HG02870 (cell line): ENCODE data around the gene CFAP45.

Experiments
- ATAC-seq: cut with Tn5 transposase; IDR thresholded peaks from one replicate; pipeline ENCODE4 v1.9.1; 2021; ENCODE audit warnings: mild to moderate bottlenecking, moderate library complexity; ENCODE audit not compliant: unreplicated experiment

The CFAP45 gene

GRCh38 chr1:159880430-159880829, 19.5 kb downstream of the CFAP45 start:
- ATAC-seq: no peak

GRCh38 chr1:159879977-159880376, 20.0 kb downstream of the CFAP45 start:
- no peak for ATAC-seq

GRCh38 chr1:159879136-159879535, 20.8 kb downstream of the CFAP45 start:
- no peak for ATAC-seq

- no peak for ATAC-seq
These were observed 22.1 kb downstream of the CFAP45 start for GRCh38 chr1:159877695-159878444.

GRCh38 chr1:159873530-159874143, 26.3 kb downstream of the CFAP45 start:
- no peak for ATAC-seq

- no peak for ATAC-seq
These were observed 27.1 kb downstream of the CFAP45 start for GRCh38 chr1:159872891-159873290.

GRCh38 chr1:159870704-159871103, 29.3 kb downstream of the CFAP45 start:
- no peak for ATAC-seq

GRCh38 chr1:159869607-159870006, 30.4 kb downstream of the CFAP45 start:
- ATAC-seq: no peak

GRCh38 chr1:159869173-159869572, 30.8 kb downstream of the CFAP45 start:
- ATAC-seq: no peak

GRCh38 chr1:159868766-159869165, 31.2 kb downstream of the CFAP45 start:
- ATAC-seq: no peak

- ATAC-seq: no peak
These were observed 32.3 kb downstream of the CFAP45 start for GRCh38 chr1:159867664-159868026.

GRCh38 chr1:159866905-159867663, 32.9 kb downstream of the CFAP45 start:
- ATAC-seq: no peak

- ATAC-seq: no peak
These were observed 33.9 kb downstream of the CFAP45 start for GRCh38 chr1:159866066-159866465.

GRCh38 chr1:159864262-159864661, 35.7 kb downstream of the CFAP45 start:
- ATAC-seq: no peak

- ATAC-seq: no peak
These were observed 37.4 kb downstream of the CFAP45 start, which contains the start of gene VSIG8 for GRCh38 chr1:159862557-159862956. Gene VSIG8 (minus strand): TSS chr1:159862657. CDS start chr1:159862521, 136 bp downstream.

- ATAC-seq: no peak
These were observed 37.9 kb downstream of the CFAP45 start for GRCh38 chr1:159862031-159862430.

- no peak for ATAC-seq
These were observed 38.7 kb downstream of the CFAP45 start for GRCh38 chr1:159861218-159861617.

GRCh38 chr1:159860456-159860855, 39.5 kb downstream of the CFAP45 start:
- no peak for ATAC-seq

- ATAC-seq: no peak
These were observed 40.1 kb downstream of the CFAP45 start for GRCh38 chr1:159859767-159860322.

GRCh38 chr1:159857889-159858288, 42.1 kb downstream of the CFAP45 start:
- no peak for ATAC-seq

GRCh38 chr1:159856576-159856975, 43.4 kb downstream of the CFAP45 start:
- no peak for ATAC-seq
